Measurements from ENCODE around the gene FKTN.

DNA sequence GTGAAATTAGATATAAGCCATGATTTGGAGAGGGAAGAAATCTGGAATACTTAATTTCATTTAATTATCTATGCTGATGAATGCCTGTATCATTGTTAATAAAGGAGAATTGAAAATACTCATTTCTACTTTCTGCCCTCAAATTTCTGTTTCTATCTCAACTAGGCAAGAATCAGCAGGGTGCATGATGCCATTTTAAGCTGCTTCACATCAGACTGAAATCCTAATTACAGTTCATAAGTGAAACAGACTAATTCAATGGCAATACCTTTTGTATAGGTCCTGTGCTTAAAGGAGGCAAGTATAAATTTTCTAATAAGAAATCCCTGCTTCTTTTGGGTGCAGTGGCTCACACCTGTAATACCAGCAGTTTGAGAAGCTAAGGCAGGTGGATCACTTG, 82.0 kb downstream of the FKTN start:
- TF ChIP-seq, protein P1, sequence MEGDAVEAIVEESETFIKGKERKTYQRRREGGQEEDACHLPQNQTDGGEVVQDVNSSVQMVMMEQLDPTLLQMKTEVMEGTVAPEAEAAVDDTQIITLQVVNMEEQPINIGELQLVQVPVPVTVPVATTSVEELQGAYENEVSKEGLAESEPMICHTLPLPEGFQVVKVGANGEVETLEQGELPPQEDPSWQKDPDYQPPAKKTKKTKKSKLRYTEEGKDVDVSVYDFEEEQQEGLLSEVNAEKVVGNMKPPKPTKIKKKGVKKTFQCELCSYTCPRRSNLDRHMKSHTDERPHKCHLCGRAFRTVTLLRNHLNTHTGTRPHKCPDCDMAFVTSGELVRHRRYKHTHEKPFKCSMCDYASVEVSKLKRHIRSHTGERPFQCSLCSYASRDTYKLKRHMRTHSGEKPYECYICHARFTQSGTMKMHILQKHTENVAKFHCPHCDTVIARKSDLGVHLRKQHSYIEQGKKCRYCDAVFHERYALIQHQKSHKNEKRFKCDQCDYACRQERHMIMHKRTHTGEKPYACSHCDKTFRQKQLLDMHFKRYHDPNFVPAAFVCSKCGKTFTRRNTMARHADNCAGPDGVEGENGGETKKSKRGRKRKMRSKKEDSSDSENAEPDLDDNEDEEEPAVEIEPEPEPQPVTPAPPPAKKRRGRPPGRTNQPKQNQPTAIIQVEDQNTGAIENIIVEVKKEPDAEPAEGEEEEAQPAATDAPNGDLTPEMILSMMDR (IDR thresholded peaks at IDR 0.05 in 2 of 3, conservative IDR thresholded peaks at IDR 0.05 in 1 of 3; ENCODE audit: borderline replicate concordance in 1 of 3, insufficient read depth in 1 of 3, low read depth in 2 of 3, low read length in 2 of 3): no peak
- TF ChIP-seq, protein P2, sequence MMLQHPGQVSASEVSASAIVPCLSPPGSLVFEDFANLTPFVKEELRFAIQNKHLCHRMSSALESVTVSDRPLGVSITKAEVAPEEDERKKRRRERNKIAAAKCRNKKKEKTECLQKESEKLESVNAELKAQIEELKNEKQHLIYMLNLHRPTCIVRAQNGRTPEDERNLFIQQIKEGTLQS (IDR thresholded peaks at IDR 0.05): no peak
- TF ChIP-seq EZH2phosphoT487 (IDR thresholded peaks at IDR 0.05; ENCODE audit: borderline replicate concordance) (no peak), POLR2A (IDR thresholded peaks at IDR 0.05; ENCODE audit: borderline replicate concordance, extremely low read depth, insufficient read depth, insufficient read length) (no peak), CEBPB (IDR thresholded peaks at IDR 0.05; ENCODE audit: low read depth) (no peak), EZH2 (IDR thresholded peaks at IDR 0.05) (no peak)
